HG03135 (cell line): Measurements from ENCODE around the gene MOB1B.
"Not testable (repeated sequence)": the region's sequence is repeated elsewhere in the genome, so short reads cannot be mapped to it uniquely, and the experiment has no call there.

Experiments used
- ATAC-seq: cut with Tn5 transposase; IDR thresholded peaks from one replicate; pipeline ENCODE4 v1.9.1; 2021; ENCODE audit warnings: mild to moderate bottlenecking, moderate library complexity; ENCODE audit not compliant: unreplicated experiment

MOB1B gene

DNA sequence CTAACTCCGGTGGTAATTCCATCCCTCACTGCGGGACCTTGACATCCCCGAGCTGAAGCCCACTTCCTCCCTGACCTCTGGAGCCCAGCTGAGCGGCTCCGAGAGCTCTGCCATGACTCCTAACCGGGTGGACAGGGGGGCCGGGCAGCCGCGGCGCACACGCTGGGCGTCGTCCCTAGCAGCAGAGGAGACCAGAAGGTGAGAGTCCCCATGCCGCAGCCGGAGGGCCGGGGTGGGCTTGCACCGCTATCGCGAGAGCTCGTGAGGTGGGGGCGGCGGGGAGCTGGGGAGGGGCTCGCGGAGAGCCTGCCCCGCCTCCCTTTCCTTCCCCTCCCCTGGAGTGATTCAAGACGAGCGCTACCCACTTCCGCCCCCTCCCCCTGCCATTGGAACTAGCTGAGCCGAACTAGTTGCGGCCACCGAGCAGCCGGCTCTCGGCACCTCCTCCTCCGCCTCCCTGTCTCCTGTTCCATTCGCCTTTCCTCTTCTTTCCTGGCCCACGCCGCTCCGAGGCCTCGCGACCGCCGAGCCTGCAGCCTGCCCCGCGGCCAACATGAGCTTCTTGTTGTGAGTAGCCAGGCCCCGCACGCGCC, at the start of gene MOB1B:
MOB1B (plus strand) TSS at position 386 of the 593 bp plus-strand sequence; CDS start at position 554, 168 bp downstream.
- peak; percentile 90 for ATAC-seq

DNA sequence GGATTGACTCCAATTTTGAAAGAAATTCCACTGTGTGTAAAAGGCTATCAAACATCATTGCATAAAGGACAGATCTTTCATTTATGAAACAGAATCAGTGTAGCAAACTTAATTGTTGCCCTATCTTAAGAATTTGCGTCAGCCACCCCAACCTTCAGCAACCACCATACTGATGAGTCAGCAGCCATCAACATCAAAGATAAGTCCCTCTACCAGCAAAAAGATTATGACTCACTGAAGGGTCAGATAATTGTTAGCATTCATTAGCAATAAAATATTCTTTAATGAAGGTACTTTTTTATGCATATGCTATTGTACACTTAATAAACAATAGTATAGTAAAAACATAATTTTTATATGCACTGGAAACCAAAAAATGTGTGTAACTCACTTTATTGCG, 46.7 kb upstream of the MOB1B start:
- no peak for ATAC-seq

DNA sequence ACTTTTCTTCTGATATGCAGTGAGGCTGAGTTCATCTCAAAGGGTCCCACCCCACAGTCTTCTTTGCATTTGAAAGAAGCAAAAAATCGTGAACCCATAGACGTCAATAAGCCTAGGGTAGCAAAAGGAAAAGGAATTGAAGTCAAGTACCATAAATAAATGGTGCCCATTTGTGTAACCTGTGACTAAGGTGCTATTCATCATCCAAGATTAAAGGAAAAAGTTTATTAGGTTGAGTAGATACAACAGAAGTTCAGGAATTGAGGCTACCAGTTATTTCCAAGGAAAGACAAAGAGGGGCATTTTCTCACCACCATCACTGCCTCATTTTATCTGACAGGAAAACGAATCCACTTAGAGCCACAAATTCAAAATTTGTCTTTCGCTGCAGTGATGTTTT, 43.7 kb upstream of the MOB1B start:
- ATAC-seq, result no peak

DNA sequence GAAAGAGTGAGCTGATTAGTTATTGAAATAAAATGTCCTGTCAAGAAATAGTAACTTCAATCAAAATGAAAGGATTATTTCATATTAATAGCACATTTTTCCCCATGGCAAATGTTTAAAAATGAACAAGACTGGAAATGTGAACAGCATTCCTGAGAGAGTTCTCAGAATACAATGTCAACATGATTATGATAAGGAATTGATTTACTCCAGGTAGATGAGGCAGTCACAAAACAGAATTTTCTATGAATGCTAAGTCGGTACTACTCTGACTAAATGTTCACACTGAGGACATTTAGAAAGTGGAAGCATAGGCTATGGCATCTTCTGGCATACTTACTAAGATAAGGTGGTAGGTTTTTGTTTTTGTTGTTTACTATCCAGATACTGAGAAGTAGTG, 43.1 kb upstream of the MOB1B start:
- ATAC-seq, result no peak

DNA sequence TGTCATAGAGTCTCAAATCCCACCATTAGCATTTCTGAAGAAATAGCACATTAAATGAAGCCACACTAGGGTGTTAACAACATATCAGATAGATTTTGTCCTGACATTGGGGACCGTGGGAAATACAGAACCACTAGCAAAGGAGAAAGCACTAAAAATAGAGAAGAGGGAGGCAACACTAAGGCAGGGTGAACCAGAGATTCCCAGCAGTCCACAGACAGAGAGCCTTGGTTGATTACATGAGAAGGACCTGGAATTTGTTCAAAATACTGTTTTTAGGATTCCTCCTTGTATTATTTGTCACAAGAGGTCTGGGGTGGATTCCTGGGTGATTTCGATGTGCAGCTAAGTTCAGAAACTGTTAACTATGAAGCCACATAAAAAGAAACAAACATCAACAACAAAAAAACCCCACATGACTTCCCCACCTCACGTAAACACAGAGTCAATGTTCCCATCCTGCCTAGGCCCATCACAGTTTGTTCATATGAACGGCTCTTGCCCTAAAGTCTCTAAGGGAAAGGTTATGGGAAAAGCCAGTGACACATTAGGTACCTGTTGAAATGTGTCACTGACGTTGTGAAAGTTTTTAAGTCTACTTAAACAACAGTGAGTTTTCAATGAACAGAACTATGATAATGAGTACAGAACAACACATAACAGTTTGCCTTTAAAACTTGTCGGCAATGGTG, 38.9 kb upstream of the MOB1B start:
- peak; percentile 56 for ATAC-seq

DNA sequence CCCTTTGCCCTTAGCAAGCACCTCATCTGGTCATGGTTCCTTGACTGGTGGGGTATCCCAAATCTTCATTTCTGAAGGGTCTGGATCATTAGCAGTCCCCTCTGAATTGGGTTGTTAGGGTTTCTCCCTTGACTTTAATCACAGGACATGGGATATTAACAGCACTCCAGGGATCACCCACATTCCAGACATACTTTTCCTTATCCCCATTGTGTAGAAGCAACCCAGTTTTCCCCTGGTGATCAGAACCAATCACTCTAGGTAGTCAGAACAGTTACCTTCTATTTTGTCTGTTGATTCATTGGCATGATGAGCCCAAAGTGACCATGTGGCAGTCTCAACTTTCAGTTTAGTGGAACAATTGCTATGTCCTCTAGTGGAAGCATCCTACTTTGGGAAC, 33.4 kb upstream of the MOB1B start:
- ATAC-seq, result no peak

DNA sequence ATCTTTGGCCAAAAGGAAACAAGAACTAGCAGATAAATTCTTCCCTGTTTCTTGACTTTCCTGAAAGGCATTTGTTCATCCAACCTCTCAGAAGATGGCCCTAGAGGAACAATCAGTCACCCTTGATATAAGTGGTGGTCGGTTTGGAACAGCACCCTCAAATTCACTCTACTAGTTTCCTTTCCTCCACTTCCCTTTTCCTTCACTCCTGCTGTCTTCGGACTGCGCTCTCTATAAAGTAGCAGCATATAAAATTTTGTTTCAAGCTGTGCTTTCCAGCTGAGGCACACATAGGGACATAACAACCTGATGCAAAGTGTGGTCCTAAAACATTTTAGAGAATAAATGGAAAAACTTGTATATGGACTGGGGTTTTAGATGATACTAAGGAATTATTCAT, 29.0 kb upstream of the MOB1B start:
- ATAC-seq, result no peak

DNA sequence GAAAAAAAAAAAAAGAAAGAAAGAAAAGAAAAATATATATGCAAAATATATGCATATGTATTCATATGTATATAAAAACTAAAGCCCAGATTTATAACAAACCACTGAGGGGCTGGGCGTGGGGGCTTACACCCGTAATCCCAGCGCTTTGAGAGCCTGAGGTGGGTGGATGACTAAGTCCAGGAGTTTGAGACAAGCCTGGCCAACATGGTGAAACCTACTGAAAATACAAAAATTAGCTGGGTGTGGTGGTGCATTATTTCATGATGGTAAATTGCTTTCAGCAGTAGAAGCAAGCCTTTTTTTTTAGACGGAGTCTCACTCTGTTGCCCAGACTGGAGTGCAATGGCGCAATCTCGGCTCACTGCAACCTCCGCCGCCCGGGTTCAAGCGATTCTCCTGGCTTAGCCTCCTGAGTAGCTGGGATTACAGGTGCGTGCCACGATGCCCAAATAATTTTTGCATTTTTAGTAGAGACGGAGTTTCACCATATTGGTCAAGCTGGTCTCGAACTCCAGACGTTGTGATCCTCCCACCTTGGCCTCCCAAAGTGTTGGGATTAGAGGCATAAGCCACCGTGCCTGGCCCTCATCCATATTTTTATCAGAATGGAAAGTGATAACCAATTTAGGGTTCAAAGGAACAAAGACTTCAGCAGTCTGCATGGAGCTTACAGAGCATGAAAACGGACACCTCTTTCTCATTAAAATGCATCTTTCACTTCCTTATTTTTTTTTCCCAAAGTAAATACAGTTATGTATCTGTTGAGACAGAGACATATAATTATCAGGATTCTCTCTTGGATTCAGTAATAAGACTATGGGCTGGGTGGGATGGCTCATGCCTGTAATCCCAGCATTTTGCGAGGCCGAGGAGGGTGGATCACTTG, 27.7 kb upstream of the MOB1B start:
- peak; percentile 80 for ATAC-seq

DNA sequence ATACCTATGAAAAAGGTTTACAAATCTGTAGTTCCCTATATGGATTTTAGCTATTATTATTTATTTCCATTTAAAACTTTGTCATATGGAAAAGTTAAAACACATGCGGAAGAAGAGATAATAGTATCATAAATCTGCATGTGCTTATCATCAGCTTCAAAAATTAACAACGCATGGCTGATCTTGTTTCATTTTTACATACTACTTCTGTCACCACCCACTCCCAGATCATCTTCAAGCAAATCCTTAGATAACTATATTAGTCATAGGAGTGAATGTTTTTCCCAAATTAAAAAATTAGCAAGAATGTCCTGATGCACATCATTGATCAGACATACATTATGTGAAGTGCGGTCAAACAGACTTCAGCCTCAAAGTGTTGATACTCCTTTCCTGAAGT, 24.6 kb upstream of the MOB1B start:
- no peak for ATAC-seq

DNA sequence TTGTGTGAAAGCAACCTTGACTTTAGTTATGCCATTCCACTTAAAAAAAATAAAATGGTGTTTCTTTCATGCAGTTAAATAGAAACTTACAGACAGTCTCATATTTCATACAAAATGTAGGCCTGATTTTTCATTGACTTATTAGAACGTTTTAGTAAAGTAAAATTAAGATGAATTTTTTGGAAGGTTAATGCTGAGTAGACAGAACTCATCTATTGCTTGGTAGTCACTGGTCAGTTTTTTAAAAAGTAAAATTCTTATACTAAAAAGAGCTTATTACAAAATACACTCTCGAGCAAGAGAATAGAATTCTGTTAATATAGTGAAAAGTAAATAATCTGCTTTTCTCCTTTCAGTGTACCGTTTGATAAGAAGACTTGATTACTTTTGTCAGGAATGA, 21.4 kb upstream of the MOB1B start:
- no peak for ATAC-seq

DNA sequence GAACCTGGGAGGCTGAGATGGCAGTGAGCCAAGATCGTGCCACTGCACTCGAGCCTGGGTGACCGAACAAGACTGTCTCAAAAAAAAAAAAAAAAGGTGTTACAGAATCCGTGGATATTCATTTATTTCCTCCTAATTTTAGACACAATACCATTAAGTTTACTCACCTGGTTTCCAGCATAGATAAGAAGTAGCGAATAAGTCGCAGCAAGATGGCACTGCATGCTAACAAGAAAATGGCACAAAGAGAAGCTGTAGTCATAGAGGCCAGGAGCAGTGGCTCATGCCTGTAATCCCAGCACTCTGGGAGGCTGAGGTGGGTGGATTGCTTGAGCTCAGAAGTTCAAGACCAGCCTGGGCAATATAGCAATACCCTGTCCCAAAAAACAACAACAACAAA, 17.0 kb upstream of the MOB1B start:
- no peak for ATAC-seq

DNA sequence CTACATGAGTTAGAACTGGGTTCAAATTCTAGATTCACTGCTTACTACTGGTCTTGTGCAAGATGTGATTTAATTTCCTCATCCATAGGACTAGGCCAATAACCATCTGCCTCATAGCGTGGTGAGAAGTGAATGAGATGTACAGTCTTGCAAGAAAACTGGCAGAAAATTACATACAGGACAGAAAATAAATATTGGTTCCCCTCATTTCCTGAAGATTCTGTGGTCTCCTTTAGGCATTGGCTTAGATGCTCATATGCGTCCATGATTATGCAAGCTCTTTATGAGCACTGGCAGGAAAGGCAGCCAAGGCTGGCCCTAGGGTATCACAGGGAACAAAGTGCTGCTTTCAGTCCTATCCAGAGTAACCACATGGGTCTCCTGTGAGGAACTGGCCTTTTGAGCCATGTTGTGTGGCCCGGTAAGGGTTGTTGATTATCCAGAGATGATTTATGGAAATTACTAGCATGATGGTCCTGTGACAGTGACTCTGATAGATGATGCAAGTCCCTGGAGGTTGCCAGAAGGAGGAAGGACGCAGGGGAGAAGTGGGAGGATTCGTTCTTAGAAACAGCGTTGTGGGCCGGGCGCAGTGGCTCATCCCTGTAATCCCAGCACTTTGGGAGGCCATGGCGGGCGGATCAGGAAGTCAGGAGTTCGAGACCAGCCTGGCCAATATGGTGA, 9.9 kb upstream of the MOB1B start:
- ATAC-seq, result no peak

DNA sequence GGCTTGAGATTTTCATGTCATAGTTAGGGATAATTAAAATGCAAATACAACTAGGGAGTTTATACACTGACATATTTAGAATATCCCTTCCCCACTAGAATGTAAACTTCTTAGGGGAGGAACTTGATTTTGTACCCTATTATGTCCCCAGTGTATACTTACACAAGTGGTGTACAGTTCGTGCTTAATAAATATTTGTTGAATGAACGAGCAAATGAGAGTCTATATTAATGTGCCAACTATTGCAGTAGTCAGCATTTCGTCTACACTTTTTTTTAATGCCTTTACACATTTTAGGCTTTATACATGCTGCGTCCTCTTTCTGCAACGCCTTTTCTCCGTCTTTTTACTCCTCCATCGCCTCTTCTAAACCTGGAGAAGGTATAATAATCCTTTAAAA, 8.4 kb upstream of the MOB1B start:
- no peak for ATAC-seq

DNA sequence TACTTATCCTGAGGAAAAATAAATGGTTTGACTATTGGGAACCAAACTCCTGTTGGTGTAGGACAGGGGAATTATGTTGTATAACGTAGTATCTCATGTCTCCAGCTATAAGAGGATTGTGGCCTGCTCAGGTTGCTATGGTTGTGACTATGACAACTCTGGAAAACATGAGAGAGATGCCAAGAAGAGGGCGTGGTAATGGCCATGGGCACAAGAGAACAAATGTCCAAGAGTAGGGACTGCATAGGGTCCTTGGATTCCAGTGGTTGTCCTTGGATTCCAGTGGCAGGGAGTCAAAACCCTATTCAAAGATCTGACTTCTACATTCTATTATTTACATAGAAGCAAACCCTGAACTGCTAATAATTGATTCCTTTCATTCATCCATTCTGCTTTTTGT, 6.8 kb upstream of the MOB1B start:
- no peak for ATAC-seq

DNA sequence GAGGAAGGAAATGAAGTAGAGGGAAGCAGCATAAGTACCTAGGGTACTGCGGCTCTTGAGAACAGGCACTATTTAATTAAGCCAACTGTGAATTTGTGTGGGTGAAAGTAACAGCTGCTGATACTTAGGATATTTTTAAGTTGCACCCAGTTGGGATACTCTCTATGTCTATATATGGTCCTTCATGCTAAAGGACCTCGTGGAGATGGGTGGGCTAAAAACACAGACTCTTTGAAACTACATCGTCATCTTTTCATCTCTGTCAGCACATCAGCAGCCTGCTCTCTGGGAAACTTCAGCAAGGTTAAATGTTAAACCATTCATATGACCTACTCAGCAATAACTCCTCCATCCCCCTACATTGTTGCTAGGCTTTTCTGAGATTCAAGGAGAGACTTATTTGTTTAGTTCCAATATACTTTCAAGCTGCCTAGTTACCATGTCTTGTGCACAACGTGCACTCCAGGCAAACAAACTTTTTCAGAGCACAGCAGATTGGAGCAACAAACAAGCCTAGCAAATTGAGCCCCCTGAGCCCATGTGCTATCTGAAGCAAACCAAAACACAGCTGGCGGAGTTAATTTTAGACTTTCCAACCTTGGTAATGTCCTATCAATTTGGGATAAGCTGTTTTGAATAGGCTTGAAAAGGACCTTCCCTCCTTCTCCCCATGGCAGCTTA, 6.2 kb upstream of the MOB1B start:
- peak; percentile 64 for ATAC-seq

DNA sequence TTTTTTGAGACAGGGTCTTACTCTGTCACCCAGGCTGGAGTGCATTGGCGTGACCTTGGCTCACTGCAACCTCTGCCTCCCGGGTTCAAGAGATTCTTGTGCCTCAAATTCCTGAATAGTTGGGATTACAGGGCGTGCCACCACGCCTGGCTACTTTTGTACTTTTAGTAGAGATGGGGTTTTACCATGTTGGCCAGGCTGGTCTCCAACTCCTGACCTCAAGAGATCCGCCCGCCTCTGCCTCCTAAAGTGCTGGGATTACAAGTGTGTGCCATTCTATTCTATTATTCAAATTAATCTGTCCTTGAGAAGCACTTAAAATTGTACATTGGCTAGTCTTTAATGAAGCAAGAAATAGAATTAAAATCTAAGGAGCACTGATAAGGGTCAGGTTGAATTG, 3.6 kb upstream of the MOB1B start:
- ATAC-seq, result not testable (repeated sequence)

DNA sequence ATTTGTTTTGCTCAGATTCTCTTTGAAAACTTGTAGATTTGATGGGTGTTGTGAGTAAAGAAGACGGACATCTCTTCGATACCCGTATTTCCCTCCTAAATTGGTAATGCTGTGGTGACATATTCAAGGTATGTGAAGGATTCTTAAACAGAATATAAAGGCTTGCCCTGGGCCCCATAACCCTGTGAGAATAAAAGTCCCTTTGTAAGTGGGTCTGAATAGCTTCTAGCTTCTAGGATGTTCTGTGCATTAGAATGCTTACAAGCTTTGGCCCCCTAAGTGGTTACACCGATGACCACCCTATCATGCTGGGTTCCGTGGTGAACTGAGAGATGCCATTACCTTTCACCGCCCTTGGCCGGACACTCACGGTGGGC, 574 bp upstream of the MOB1B start:
- ATAC-seq, result no peak

DNA sequence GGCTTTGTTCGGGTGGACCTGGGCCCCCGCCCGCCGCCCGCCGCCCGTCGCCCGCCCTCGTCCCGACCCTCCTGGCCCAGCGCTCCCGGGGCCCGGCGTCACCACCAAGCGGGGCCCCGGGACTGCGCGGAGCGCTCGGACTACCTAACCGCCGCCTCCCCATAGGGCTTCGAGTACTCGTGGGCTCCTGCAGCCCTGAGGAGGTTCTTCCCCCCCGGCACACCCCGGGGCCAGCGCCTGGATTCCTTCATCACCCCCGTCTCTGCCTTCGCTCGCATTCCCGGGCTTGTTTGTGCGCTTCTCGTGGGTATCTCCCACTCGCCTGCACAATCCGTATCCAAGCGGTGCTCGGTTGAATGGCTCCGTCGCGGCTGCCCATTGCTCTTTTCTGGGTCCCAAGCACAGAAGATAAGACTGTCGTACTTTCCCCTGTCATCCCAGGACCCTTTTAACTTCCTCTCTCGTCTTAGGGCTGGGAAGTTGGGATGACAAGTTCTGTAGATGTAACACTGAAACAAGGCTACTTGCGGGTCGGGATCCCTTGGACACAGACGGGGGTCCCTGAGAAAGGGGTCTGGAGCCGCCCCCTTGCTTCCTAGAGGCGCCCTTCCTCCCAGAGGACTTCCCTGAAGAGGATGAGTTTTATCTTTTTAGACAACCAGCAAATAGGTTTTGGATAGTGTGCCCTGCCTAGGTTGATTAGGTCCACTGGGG, 565 bp downstream of the MOB1B start:
- peak; percentile 53 for ATAC-seq

DNA sequence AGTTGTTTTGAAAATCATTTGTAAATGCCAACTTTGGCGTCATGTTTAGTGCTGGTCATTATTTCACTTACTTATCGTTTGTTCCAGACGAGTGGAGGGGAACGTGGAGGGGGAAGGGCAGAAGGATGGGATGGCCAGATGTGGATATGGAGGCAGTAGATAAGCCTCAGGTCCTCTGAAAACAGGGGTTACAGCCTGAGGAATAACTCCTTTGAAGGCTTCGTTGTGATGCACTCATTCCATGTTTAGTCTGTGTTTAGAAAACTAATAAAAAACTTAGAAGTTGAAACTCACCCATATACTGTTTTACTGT, 1.1 kb downstream of the MOB1B start:
- no peak for ATAC-seq

DNA sequence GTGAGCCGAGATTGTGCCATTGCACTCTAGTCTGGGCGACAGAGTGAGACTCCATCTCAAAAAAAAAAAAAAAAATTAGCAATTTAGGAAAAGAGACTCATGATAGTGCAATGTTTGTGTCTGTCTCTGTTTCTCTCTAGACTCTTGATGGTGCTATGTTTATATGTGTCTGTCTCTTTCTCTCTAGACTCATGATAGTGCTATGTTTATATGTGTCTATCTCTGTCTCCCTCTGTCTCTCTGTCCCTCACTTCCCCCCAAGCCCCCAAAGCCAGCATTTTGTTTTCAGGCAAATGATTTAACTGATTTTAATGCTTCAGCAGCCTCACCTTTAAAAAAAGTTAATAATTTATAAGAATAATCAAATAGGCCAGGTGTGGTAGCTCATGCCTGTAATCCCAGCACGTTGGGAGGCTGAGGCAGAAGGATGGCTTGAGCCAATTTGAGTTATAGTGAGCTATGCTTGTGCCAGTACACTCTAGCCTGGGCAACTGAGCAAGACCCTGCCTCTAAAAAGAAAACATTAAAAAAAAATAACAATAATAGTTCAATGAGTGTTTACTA, 6.9 kb downstream of the MOB1B start:
- ATAC-seq, result no peak
